ENCODE results near the gene RTEL1.

DNA sequence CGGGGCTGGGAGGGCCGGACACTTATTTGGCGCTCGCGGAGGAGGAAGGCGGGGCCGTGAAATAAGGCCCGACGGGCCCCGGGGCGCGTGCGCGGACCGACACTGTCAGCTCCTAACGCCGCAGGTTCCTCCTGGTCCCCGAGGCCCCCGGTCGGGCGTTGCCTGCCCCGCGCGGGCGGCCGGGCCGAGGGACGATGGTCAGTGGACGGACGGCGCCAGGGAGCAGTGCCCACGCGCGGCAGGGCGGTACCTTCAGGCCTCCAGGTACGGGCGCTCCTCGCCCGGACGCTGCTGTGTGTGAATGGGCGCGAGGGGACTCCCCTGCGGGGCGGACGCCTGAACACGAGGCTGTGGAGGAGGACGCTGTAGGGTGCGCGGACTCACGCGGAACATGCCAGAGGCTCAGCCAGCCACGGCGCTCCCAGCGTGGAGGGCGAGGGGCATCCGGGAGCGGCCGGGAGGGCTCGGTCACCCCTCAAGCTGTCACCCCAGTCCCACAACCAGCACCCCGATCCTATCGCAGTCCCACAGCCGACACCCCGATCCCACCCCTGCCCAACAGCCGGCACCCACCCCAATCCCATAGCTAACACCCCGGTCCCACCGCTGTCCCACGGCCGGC is 30.9 kb upstream of the RTEL1 start:
- TF ChIP-seq, protein P1, sequence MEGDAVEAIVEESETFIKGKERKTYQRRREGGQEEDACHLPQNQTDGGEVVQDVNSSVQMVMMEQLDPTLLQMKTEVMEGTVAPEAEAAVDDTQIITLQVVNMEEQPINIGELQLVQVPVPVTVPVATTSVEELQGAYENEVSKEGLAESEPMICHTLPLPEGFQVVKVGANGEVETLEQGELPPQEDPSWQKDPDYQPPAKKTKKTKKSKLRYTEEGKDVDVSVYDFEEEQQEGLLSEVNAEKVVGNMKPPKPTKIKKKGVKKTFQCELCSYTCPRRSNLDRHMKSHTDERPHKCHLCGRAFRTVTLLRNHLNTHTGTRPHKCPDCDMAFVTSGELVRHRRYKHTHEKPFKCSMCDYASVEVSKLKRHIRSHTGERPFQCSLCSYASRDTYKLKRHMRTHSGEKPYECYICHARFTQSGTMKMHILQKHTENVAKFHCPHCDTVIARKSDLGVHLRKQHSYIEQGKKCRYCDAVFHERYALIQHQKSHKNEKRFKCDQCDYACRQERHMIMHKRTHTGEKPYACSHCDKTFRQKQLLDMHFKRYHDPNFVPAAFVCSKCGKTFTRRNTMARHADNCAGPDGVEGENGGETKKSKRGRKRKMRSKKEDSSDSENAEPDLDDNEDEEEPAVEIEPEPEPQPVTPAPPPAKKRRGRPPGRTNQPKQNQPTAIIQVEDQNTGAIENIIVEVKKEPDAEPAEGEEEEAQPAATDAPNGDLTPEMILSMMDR (IDR thresholded peaks at IDR 0.05; ENCODE audit: low read length) = no peak
- TF ChIP-seq EZH2 (optimal IDR thresholded peaks at IDR 0.05; ENCODE audit: low read depth, low read length) (no peak), EZH2phosphoT487 (IDR thresholded peaks at IDR 0.05; ENCODE audit: low read length) (no peak)

Measured in MM.1S (cell line).